GM23248 (cell line): ENCODE measurements around the gene PLAAT1. TPM values are rescaled to one million over a fixed set of nuclear protein-coding genes. Genes with fewer than 3 reads are reported as not detected.

Experiments
- DNase-seq: peaks from one replicate; pipeline ENCODE4 v3.0.0-alpha.2; 2015
- H2AFZ ChIP-seq: fragments of 200-600 bp; sonication (generic); 2 replicates; pipeline ENCODE4 v1.6.1; 2016; ENCODE audit warnings: antibody characterized with exemption
- H3F3A ChIP-seq: fragments of 200-600 bp; sonication (generic); 2 replicates; pipeline ENCODE4 v1.6.1; 2016; ENCODE audit warnings: mild to moderate bottlenecking, antibody characterized with exemption, mixed run types; ENCODE audit not compliant: insufficient read depth
- H3K27ac ChIP-seq: fragments of 200-600 bp; sonication (generic); 2 replicates; pipeline ENCODE4 v1.5.1; 2016; ENCODE audit warnings: mild to moderate bottlenecking
- H3K27me3 ChIP-seq: fragments of 200-600 bp; sonication (generic); replicated peaks from 2 replicates; pipeline ENCODE4 v1.6.1; 2016; ENCODE audit warnings: mild to moderate bottlenecking; ENCODE audit not compliant: insufficient read depth
- H3K36me3 ChIP-seq: fragments of 200-600 bp; sonication (generic); 2 replicates; pipeline ENCODE4 v1.6.1; 2016; ENCODE audit warnings: low read depth, mild to moderate bottlenecking
- H3K4me1 ChIP-seq: fragments of 200-600 bp; sonication (generic); 2 replicates; pipeline ENCODE4 v1.6.1; 2016; ENCODE audit warnings: mild to moderate bottlenecking; ENCODE audit not compliant: insufficient read depth
- H3K4me2 ChIP-seq: fragments of 200-600 bp; sonication (generic); one replicate; pipeline ENCODE4 v1.6.1; 2016; ENCODE audit warnings: mild to moderate bottlenecking; ENCODE audit not compliant: unreplicated experiment
- H3K4me3 ChIP-seq: fragments of 200-600 bp; sonication (generic); 2 replicates; pipeline ENCODE4 v1.5.1; 2016; ENCODE audit warnings: mild to moderate bottlenecking
- H3K79me2 ChIP-seq: fragments of 200-600 bp; sonication (generic); 2 replicates; pipeline ENCODE4 v1.6.1; 2016; ENCODE audit warnings: mild to moderate bottlenecking; ENCODE audit not compliant: insufficient read depth
- H3K9ac ChIP-seq: fragments of 200-600 bp; sonication (generic); 2 replicates; pipeline ENCODE4 v1.6.1; 2016; ENCODE audit warnings: mild to moderate bottlenecking
- H3K9me2 ChIP-seq: fragments of 200-600 bp; sonication (generic); 2 replicates; pipeline ENCODE4 v1.6.1; 2016; ENCODE audit warnings: mixed run types, mild to moderate bottlenecking, moderate library complexity; ENCODE audit not compliant: insufficient read depth
- H3K9me3 ChIP-seq: fragments of 200-600 bp; sonication (generic); one replicate; pipeline ENCODE4 v1.6.1; 2017; ENCODE audit warnings: low read depth
- H4K20me1 ChIP-seq: fragments of 200-600 bp; sonication (generic); 2 replicates; pipeline ENCODE4 v1.6.0; 2016; ENCODE audit not compliant: insufficient read depth
- EZH2 ChIP-seq: fragments of 200-600 bp; sonication (generic); IDR thresholded peaks from 2 replicates; pipeline ENCODE4 v1.6.1; 2018; ENCODE audit warnings: antibody characterized with exemption, mild to moderate bottlenecking; ENCODE audit not compliant: insufficient read depth, poor library complexity, severe bottlenecking
- EZH2phosphoT487 ChIP-seq: fragments of 200-600 bp; sonication (generic); IDR thresholded peaks from 2 replicates; pipeline ENCODE4 v1.6.1; 2018; ENCODE audit warnings: antibody characterized with exemption, moderate library complexity, mild to moderate bottlenecking, low read depth; ENCODE audit not compliant: insufficient read depth
- WGBS, 2 experiments: methylation state at CpG; one replicate each; pipeline ENCODE4 v1.1.6; 2015 to 2017; ENCODE audit warnings: low lambda C conversion rate in 2 of 2, low coverage in 1 of 2; ENCODE audit errors: missing lambda C conversion rate in 2 of 2; 5-methylcytosine and 5-hydroxymethylcytosine counted together
- in situ Hi-C: fragments of 300-500 bp; cut with MboI; formaldehyde crosslinking; loops from 2 replicates; pipeline ENCODE4 v1.15.0; 2020
- polyA plus RNA-seq: library from polyadenylated mRNA; unstranded; fragments of >200 nt; fragmentation: Nextera tagmentation; extraction: Ambion mirVana; gene quantifications from 2 replicates; pipeline ENCODE4 v1.2.1, GENCODE V29; 2016
- total RNA-seq: library from RNA; depleted of rRNA; stranded (reverse); fragments of >200 nt; shearing (Covaris generic); gene quantifications from 2 replicates; pipeline ENCODE4 v1.2.3, GENCODE V29; 2014

Gene PLAAT1
- total and polyA plus RNA-seq, 2 experiments from 2014 or later: not detected

- no peaks in the 10 kb centered on the region for H3K9me2 ChIP-seq
- no peaks in the 10 kb centered on the region for H4K20me1 ChIP-seq
- no peaks in the 10 kb centered on the region for H3K79me2 ChIP-seq
- 50 to 73% methylated on average over 1 of the region's 1 CpG for WGBS, 2 experiments
- in situ Hi-C loops: no loop called here
- H3K4me3 ChIP-seq: no peak overlapping the region
- no peaks in the 10 kb centered on the region for H3K27me3 ChIP-seq
- no peak overlapping the region for H3K27ac ChIP-seq
- no peak overlapping the region for H3K4me2 ChIP-seq
- DNase-seq: no peak
- H3K9me3 ChIP-seq: no peaks in the 10 kb centered on the region
- no peak overlapping the region for H3K9ac ChIP-seq
- TF ChIP-seq EZH2phosphoT487: no peak
- no peak for TF ChIP-seq EZH2
- H2AFZ ChIP-seq: no peak overlapping the region
- H3K36me3 ChIP-seq: no peaks in the 10 kb centered on the region
- H3K4me1 ChIP-seq: no peaks in the 10 kb centered on the region
- no peaks in the 10 kb centered on the region for H3F3A ChIP-seq
Measured at GRCh38 chr3:193261970-193262369, 20.9 kb downstream of the PLAAT1 start.

- Histone ChIP-seq H4K20me1 (no peaks in the 10 kb centered on the region), H3K9me3 (no peaks in the 10 kb centered on the region), H3K27me3 (no peaks in the 10 kb centered on the region), H3K4me3 (no peak overlapping the region), H3F3A (no peaks in the 10 kb centered on the region), H3K9me2 (no peaks in the 10 kb centered on the region), H3K4me1 (no peaks in the 10 kb centered on the region), H3K79me2 (no peaks in the 10 kb centered on the region), H2AFZ (no peak overlapping the region), H3K27ac (no peak overlapping the region), H3K9ac (no peak overlapping the region), H3K4me2 (no peak overlapping the region), H3K36me3 (no peaks in the 10 kb centered on the region)
- DNase-seq: no peak
- 25 to 30% methylated on average over 5 of the region's 5 CpGs for WGBS, 2 experiments
- TF ChIP-seq EZH2phosphoT487: no peak
- TF ChIP-seq EZH2: no peak
- in situ Hi-C loops: no loop called here
Measured at GRCh38 chr3:193262707-193263106, 21.7 kb downstream of the PLAAT1 start.

- DNase-seq: no peak
- in situ Hi-C loops: no loop called here
- no peaks in the 10 kb centered on the region for H3K9me2 ChIP-seq
- no peaks in the 10 kb centered on the region for H3K9me3 ChIP-seq
- 20% methylated on average over 3 of the region's 3 CpGs for WGBS, 2 experiments
- no peaks in the 10 kb centered on the region for H3K36me3 ChIP-seq
- no peaks in the 10 kb centered on the region for H3K27me3 ChIP-seq
- no peak overlapping the region for H3K27ac ChIP-seq
- H3K4me1 ChIP-seq: no peaks in the 10 kb centered on the region
- no peaks in the 10 kb centered on the region for H4K20me1 ChIP-seq
- H3K79me2 ChIP-seq: no peaks in the 10 kb centered on the region
- no peak overlapping the region for H3K4me3 ChIP-seq
- no peak overlapping the region for H2AFZ ChIP-seq
- TF ChIP-seq EZH2phosphoT487 (no peak), EZH2 (no peak)
- no peaks in the 10 kb centered on the region for H3F3A ChIP-seq
- no peak overlapping the region for H3K4me2 ChIP-seq
- no peak overlapping the region for H3K9ac ChIP-seq
Measured at GRCh38 chr3:193269343-193270028, 28.5 kb downstream of the PLAAT1 start.

- H3K79me2 ChIP-seq: no peaks in the 10 kb centered on the region
- WGBS, 2 experiments: 32 to 34% methylated on average over 3 of the region's 3 CpGs
- H3K4me1 ChIP-seq: no peaks in the 10 kb centered on the region
- H3K27me3 ChIP-seq: no peaks in the 10 kb centered on the region
- H3K27ac ChIP-seq: no peak overlapping the region
- no peaks in the 10 kb centered on the region for H3K9me3 ChIP-seq
- no peaks in the 10 kb centered on the region for H4K20me1 ChIP-seq
- no peaks in the 10 kb centered on the region for H3K36me3 ChIP-seq
- no peak overlapping the region for H3K4me3 ChIP-seq
- no peak overlapping the region for H3K4me2 ChIP-seq
- H3K9me2 ChIP-seq: no peaks in the 10 kb centered on the region
- H3K9ac ChIP-seq: no peak overlapping the region
- no peaks in the 10 kb centered on the region for H3F3A ChIP-seq
- DNase-seq: no peak
- no peak overlapping the region for H2AFZ ChIP-seq
- TF ChIP-seq EZH2phosphoT487 (no peak), EZH2 (no peak)
- in situ Hi-C loops: no loop called here
Measured at GRCh38 chr3:193270451-193270850, 29.4 kb downstream of the PLAAT1 start.
